ENCODE data around the gene OR5M10.
"Not testable (repeated sequence)": the region's sequence is repeated elsewhere in the genome, so short reads cannot be mapped to it uniquely, and the experiment has no call there.

OR5M10 gene

GRCh38 chr11:56577621-56578020 is at the start of gene OR5M10:
Gene OR5M10, minus strand, starts transcription at chr11:56577721. Its CDS starts 0 bp downstream, at chr11:56577721.
- DNase-seq: no peak

GRCh38 chr11:56625946-56626345 is 48.4 kb upstream of the OR5M10 start:
- DNase-seq: no peak

GRCh38 chr11:56624661-56625110 is 47.2 kb upstream of the OR5M10 start:
- DNase-seq: no peak

GRCh38 chr11:56611174-56611573 is 33.7 kb upstream of the OR5M10 start:
- DNase-seq: no peak

- DNase-seq: not testable (repeated sequence)
Measured at GRCh38 chr11:56592088-56592717, 14.7 kb upstream of the OR5M10 start.

- no peak for DNase-seq
Measured at GRCh38 chr11:56558574-56558973, 18.9 kb downstream of the OR5M10 start.

- not testable (repeated sequence) for DNase-seq
Measured at GRCh38 chr11:56554691-56555090, 22.8 kb downstream of the OR5M10 start.

GRCh38 chr11:56545531-56545930 is 32.0 kb downstream of the OR5M10 start:
- no peak for DNase-seq

GRCh38 chr11:56543739-56544138 is 33.8 kb downstream of the OR5M10 start:
- DNase-seq: no peak

GRCh38 chr11:56543157-56543556 is 34.4 kb downstream of the OR5M10 start, which contains the start of gene OR5M11:
Gene OR5M11, minus strand, starts transcription at chr11:56543257. Its CDS starts 0 bp downstream, at chr11:56543257.
- no peak for DNase-seq

- DNase-seq: no peak
Measured at GRCh38 chr11:56533054-56533740, 44.3 kb downstream of the OR5M10 start.

- DNase-seq: no peak
Measured at GRCh38 chr11:56531856-56532255, 45.7 kb downstream of the OR5M10 start.

All from DMS79 treated with DMSO at 0.1 percent for 48 hours (cell line).